Measurements from ENCODE around the gene TMEM176A. TPM values are rescaled to one million over a fixed set of nuclear protein-coding genes. Genes with fewer than 3 reads are reported as not detected.
A peak's percentile ranks its signal among the peaks of the same experiment; 100 is the strongest.

The TMEM176A gene
- total and polyA plus RNA-seq, 10 donors, result 28.6 to 84.6 (median 59.0) TPM

DNA sequence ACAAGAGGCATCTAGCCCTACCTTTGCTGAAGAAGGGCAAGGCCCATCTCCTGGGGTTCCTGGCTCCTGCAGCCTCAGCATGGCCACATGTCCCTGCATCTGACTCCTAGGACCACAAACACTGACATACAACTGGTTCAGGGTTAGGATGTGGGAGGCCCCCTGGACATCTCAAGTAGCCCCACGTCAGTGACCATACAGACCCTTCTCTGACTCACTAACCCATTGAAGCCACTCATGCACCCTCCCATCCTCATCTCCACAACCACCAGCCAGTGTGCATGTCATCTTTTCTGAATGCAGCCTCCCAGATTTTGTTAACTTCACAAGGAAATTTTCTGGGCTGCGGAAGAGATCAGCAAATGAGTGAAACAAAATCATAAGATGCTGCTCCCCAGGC lies 18.6 kb upstream of the TMEM176A start:
- WGBS, 5 donors, result 89 to 92% (median 92%) methylated on average over 2 of the region's 2 CpGs
- Histone ChIP-seq H3K27me3 (replicated peaks in 1 of 7) (no peaks in the 10 kb centered on the region), H3K4me1 (peaks cover 9 to 66% (median 30%) of the 10 kb centered on the region in 6 donors), H3K4me3 (no peak overlapping the region), H3K27ac (peak overlapping the region in 3 of 8 donors; percentile 17 to 70 (median 38)), H3K36me3 (no peaks in the 10 kb centered on the region), H3K9me3 (no peaks in the 10 kb centered on the region)
- no peak for DNase-seq
- intact Hi-C loops (cut with DNase I; ENCODE audit: low total_unique reads), result no loop called here
- TF ChIP-seq POLR2A (IDR thresholded peaks at IDR 0.05) (no peak), POLR2AphosphoS5 (IDR thresholded peaks at IDR 0.05) (no peak)
- TF ChIP-seq, protein P1, sequence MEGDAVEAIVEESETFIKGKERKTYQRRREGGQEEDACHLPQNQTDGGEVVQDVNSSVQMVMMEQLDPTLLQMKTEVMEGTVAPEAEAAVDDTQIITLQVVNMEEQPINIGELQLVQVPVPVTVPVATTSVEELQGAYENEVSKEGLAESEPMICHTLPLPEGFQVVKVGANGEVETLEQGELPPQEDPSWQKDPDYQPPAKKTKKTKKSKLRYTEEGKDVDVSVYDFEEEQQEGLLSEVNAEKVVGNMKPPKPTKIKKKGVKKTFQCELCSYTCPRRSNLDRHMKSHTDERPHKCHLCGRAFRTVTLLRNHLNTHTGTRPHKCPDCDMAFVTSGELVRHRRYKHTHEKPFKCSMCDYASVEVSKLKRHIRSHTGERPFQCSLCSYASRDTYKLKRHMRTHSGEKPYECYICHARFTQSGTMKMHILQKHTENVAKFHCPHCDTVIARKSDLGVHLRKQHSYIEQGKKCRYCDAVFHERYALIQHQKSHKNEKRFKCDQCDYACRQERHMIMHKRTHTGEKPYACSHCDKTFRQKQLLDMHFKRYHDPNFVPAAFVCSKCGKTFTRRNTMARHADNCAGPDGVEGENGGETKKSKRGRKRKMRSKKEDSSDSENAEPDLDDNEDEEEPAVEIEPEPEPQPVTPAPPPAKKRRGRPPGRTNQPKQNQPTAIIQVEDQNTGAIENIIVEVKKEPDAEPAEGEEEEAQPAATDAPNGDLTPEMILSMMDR (IDR thresholded peaks at IDR 0.05 in 8 of 11, conservative IDR thresholded peaks at IDR 0.05 in 3 of 11), result no peak

DNA sequence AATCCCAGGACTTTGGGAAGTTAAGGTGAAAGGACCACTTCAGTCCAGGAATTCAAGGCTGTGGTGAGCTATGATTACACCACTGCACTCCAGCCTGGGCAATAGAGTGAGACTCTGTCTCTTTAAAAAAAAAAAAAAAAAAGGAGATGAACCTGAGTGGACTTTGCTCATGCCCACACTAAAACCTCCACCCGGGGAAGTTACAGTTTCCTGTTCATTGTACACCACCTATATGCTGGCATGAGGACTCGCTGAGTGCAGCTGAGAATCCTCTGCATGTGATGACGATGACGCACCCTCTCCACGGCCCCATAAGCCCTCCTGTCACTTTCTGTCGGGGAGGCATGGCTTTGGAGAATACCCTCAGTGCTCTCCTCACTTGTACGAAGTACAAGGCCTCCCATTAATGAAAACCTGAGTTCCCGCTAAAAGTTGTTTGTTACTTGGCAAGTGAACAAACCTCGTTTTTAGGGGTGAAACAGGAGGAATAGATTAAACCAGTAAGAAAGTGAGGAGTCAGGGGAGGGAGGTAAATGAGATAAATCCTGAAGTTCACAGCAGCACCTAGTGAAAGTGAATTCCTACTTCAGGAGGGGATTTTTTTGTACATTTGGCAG lies 16.3 kb upstream of the TMEM176A start:
- no peaks in the 10 kb centered on the region for H3K36me3 ChIP-seq
- TF ChIP-seq POLR2A (IDR thresholded peaks at IDR 0.05), result no peak
- TF ChIP-seq, protein P1 (IDR thresholded peaks at IDR 0.05 in 8 of 11, conservative IDR thresholded peaks at IDR 0.05 in 3 of 11), result no peak
- TF ChIP-seq POLR2AphosphoS5 (IDR thresholded peaks at IDR 0.05), result no peak
- no peaks in the 10 kb centered on the region for H3K9me3 ChIP-seq
- peaks cover 19 to 76% (median 42%) of the 10 kb centered on the region in 6 donors for H3K4me1 ChIP-seq
- 42 to 55% (median 47%) methylated on average over 9 of the region's 9 CpGs for WGBS, 5 donors
- H3K27me3 ChIP-seq (replicated peaks in 1 of 7), result no peaks in the 10 kb centered on the region
- H3K27ac ChIP-seq, result peak overlapping the region in 7 of 8 donors; percentile 36 to 80 (median 60)
- DNase-seq, result no peak
- H3K4me3 ChIP-seq, result no peak overlapping the region
- intact Hi-C loops (cut with DNase I; ENCODE audit: low total_unique reads), result no loop called here

DNA sequence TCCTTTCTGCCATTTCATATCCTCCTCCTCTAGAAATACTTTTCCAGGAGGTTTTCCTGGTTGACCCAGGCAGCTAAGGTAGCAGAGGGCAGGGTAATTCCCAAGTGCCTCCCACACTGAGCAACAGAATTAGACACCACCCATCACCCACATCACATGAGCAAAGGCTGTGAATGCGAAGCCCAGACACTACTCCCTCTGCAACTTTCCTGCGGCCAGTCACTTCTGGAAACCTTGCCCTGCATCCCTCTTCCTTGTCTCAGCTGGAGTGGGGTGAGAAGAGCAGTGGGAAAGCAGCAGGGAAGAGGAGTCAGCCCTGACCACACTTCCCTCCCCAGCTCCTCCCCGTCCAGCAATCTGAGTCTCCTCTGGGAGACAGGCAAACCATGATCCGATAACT lies 15.6 kb upstream of the TMEM176A start:
- Histone ChIP-seq H3K4me3 (no peak overlapping the region), H3K27ac (peak overlapping the region in 7 of 8 donors; percentile 48 to 80 (median 79)), H3K9me3 (no peaks in the 10 kb centered on the region), H3K4me1 (peaks cover 19 to 76% (median 43%) of the 10 kb centered on the region in 6 donors), H3K36me3 (no peaks in the 10 kb centered on the region), H3K27me3 (replicated peaks in 1 of 7) (no peaks in the 10 kb centered on the region)
- WGBS, 5 donors, result 49 to 73% (median 61%) methylated on average over 4 of the region's 4 CpGs
- TF ChIP-seq POLR2AphosphoS5 (IDR thresholded peaks at IDR 0.05) (no peak), POLR2A (IDR thresholded peaks at IDR 0.05) (no peak)
- TF ChIP-seq, protein P1 (IDR thresholded peaks at IDR 0.05 in 8 of 11, conservative IDR thresholded peaks at IDR 0.05 in 3 of 11), result no peak
- no peak for DNase-seq
- intact Hi-C loops (cut with DNase I; ENCODE audit: low total_unique reads), result loop anchor here (5.0 kb wide), 1 partner anchor 92 kb away; no protein-coding TSS in a partner anchor
